Smooth muscle cell (in vitro differentiated cells): ENCODE data around the gene TOMM22. TPM values are rescaled to one million over a fixed set of nuclear protein-coding genes. Genes with fewer than 3 reads are reported as not detected.

Source experiments
- DNase-seq: peaks from one replicate; lab custom pipeline; 2025; ENCODE audit not compliant: unreplicated experiment; lab: John Stamatoyannopoulos, UW
- H2AFZ ChIP-seq: fragments of 200-600 bp; sonication (generic); 2 replicates; pipeline ENCODE4 v1.6.0; 2016; ENCODE audit warnings: antibody characterized with exemption, low read depth, mild to moderate bottlenecking
- H3F3A ChIP-seq: fragments of 200-600 bp; sonication (generic); 2 replicates; pipeline ENCODE4 v1.6.0; 2017; ENCODE audit warnings: antibody characterized with exemption, low read depth
- H3K27ac ChIP-seq: fragments of 200-600 bp; sonication (generic); 2 replicates; pipeline ENCODE4 v1.5.1; 2016; ENCODE audit warnings: low read depth, mild to moderate bottlenecking
- H3K27me3 ChIP-seq: fragments of 200-600 bp; sonication (generic); 2 replicates; pipeline ENCODE4 v1.6.1; 2016; ENCODE audit warnings: low read depth, mild to moderate bottlenecking
- H3K36me3 ChIP-seq: fragments of 200-600 bp; sonication (generic); 2 replicates; pipeline ENCODE4 v1.5.1; 2016; ENCODE audit warnings: low read depth
- H3K4me1 ChIP-seq: fragments of 200-600 bp; sonication (generic); 2 replicates; pipeline ENCODE4 v1.5.1; 2016; ENCODE audit warnings: low read depth
- H3K4me2 ChIP-seq: fragments of 200-600 bp; sonication (generic); 2 replicates; pipeline ENCODE4 v1.6.0; 2016; ENCODE audit warnings: mild to moderate bottlenecking
- H3K4me3 ChIP-seq: fragments of 200-600 bp; sonication (generic); 2 replicates; pipeline ENCODE4 v1.5.1; 2016; ENCODE audit warnings: mild to moderate bottlenecking
- H3K79me2 ChIP-seq: fragments of 200-600 bp; sonication (generic); 2 replicates; pipeline ENCODE4 v1.6.0; 2016; ENCODE audit warnings: low read depth, mild to moderate bottlenecking
- H3K9ac ChIP-seq: fragments of 200-600 bp; sonication (generic); 2 replicates; pipeline ENCODE4 v1.6.0; 2016; ENCODE audit warnings: low read depth
- H3K9me3 ChIP-seq: fragments of 200-600 bp; sonication (generic); replicated peaks from 2 replicates; pipeline ENCODE4 v1.5.1; 2016; ENCODE audit warnings: low read depth
- H4K20me1 ChIP-seq: fragments of 200-600 bp; sonication (generic); 2 replicates; pipeline ENCODE4 v1.6.0; 2016; ENCODE audit warnings: low read depth
- WGBS: methylation state at CpG from one replicate; pipeline ENCODE4 v1.1.7; 2016; ENCODE audit warnings: low lambda C conversion rate; 5-methylcytosine and 5-hydroxymethylcytosine counted together
- polyA plus RNA-seq: library from polyadenylated mRNA; unstranded; fragments of >200 nt; fragmentation: Nextera tagmentation; extraction: Ambion mirVana; gene quantifications from 2 replicates; pipeline ENCODE4 v1.2.1, GENCODE V29; 2016
- total RNA-seq: library from RNA; depleted of rRNA; stranded (reverse); fragments of >200 nt; gene quantifications from 2 replicates; pipeline ENCODE4 v1.2.3, GENCODE V29; 2014
- TF ChIP-seq, protein P1 (sequence below): fragments of 200-600 bp; sonication (generic); IDR thresholded peaks from 2 replicates; pipeline ENCODE4 v1.5.1; 2017; ENCODE audit warnings: borderline replicate concordance, mild to moderate bottlenecking, antibody characterized with exemption; ENCODE audit not compliant: insufficient read depth, poor library complexity, severe bottlenecking

Gene TOMM22
- total and polyA plus RNA-seq, 2 experiments from 2014 or later = 63.3 to 64.7 TPM

DNA sequence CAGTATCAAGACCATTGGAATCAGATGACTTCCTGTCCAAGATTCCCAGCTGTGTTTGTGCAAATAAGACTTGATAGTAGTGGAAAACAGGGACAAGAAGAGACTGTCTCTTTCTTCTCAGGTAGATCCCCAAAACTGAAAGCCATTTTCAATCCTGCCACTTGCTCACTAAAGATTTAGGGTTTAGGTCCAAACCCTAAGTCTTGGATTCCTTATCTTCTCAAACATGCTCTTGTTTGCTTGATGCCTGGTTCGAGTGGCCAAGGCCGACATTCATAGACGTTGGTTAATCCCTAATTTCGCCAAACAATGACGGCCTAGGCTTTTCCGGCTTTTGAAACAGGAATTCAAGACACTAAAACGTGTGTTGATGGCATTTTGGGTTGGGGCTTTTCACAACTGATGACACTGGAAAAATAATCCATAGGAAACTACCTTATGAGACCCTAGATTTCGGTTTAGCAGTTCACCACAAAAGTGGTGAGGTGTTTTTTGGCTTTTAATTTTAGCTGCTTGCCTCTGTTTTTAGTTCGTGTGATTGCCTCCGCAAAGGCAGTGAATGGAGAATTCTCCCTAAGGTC lies 23.0 kb downstream of the TOMM22 start:
- peak overlapping the region; percentile 85 for H3K27ac ChIP-seq

GRCh38 chr22:38705235-38706100 lies 23.7 kb downstream of the TOMM22 start, which contains the start of gene GTPBP1:
TSS of gene GTPBP1 (plus strand) at chr22:38705944. CDS start at chr22:38705956, 12 bp downstream.
- Histone ChIP-seq H3K36me3 (no peaks in the 10 kb centered on the region), H3K9me3 (no peaks in the 10 kb centered on the region), H3K79me2 (peaks cover 44% of the 10 kb centered on the region), H2AFZ (peak within 1 kb of the TSS; percentile 88), H3K27ac (peak within 1 kb of the TSS; percentile 92), H3K9ac (peak within 1 kb of the TSS; percentile 98), H3K27me3 (no peaks in the 10 kb centered on the region), H3K4me3 (peak within 1 kb of the TSS; percentile 95), H3F3A (peaks cover 8% of the 10 kb centered on the region), H4K20me1 (peaks cover 43% of the 10 kb centered on the region), H3K4me1 (peaks cover 19% of the 10 kb centered on the region), H3K4me2 (peak within 1 kb of the TSS; percentile 91)
- TF ChIP-seq, protein P1, sequence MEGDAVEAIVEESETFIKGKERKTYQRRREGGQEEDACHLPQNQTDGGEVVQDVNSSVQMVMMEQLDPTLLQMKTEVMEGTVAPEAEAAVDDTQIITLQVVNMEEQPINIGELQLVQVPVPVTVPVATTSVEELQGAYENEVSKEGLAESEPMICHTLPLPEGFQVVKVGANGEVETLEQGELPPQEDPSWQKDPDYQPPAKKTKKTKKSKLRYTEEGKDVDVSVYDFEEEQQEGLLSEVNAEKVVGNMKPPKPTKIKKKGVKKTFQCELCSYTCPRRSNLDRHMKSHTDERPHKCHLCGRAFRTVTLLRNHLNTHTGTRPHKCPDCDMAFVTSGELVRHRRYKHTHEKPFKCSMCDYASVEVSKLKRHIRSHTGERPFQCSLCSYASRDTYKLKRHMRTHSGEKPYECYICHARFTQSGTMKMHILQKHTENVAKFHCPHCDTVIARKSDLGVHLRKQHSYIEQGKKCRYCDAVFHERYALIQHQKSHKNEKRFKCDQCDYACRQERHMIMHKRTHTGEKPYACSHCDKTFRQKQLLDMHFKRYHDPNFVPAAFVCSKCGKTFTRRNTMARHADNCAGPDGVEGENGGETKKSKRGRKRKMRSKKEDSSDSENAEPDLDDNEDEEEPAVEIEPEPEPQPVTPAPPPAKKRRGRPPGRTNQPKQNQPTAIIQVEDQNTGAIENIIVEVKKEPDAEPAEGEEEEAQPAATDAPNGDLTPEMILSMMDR = no peak
- DNase-seq = peak; percentile 98
- WGBS = under 1% methylated on average over 55 of the region's 55 CpGs

More for the DNA sequence above, 23.0 kb downstream of the TOMM22 start:
- H3K4me2 ChIP-seq = peak overlapping the region; percentile 83
- DNase-seq = no peak
- peaks cover 19% of the 10 kb centered on the region for H3K4me1 ChIP-seq
- peak overlapping the region; percentile 45 for H3K9ac ChIP-seq
- H3K4me3 ChIP-seq = peak overlapping the region; percentile 41
- TF ChIP-seq, protein P1 = no peak
- no peaks in the 10 kb centered on the region for H3K36me3 ChIP-seq
- H3F3A ChIP-seq = peaks cover 8% of the 10 kb centered on the region
- peak overlapping the region; percentile 88 for H2AFZ ChIP-seq
- H3K9me3 ChIP-seq = no peaks in the 10 kb centered on the region
- H3K27me3 ChIP-seq = no peaks in the 10 kb centered on the region
- peaks cover 36% of the 10 kb centered on the region for H4K20me1 ChIP-seq
- 33% methylated on average over 10 of the region's 10 CpGs for WGBS
- H3K79me2 ChIP-seq = peaks cover 44% of the 10 kb centered on the region

GRCh38 chr22:38706101-38706900 lies 24.5 kb downstream of the TOMM22 start:
- TF ChIP-seq, protein P1 = no peak
- Histone ChIP-seq H3K27me3 (no peaks in the 10 kb centered on the region), H3K79me2 (peaks cover 52% of the 10 kb centered on the region), H3F3A (peaks cover 8% of the 10 kb centered on the region), H3K9ac (peak overlapping the region; percentile 98), H3K4me2 (peak overlapping the region; percentile 91), H4K20me1 (peaks cover 51% of the 10 kb centered on the region), H3K27ac (peak overlapping the region; percentile 92), H3K9me3 (no peaks in the 10 kb centered on the region), H3K4me1 (peaks cover 19% of the 10 kb centered on the region), H3K4me3 (peak overlapping the region; percentile 95), H2AFZ (no peak overlapping the region), H3K36me3 (no peaks in the 10 kb centered on the region)
- under 1% methylated on average over 32 of the region's 80 CpGs for WGBS
- peak; percentile 34 for DNase-seq
